VCaP (cell line): Measurements from ENCODE around the gene CRIP1.

ENCODE experiments used
- H3K27ac ChIP-seq: fragments of 450-650 bp; 2 replicates; pipeline ENCODE4 v1.5.1; 2017
- TF ChIP-seq, protein P1 (sequence below): fragments of 450-650 bp; conservative IDR thresholded peaks from 2 replicates; pipeline ENCODE4 v1.5.1; 2017; ENCODE audit warnings: mild to moderate bottlenecking, moderate library complexity

The CRIP1 gene

GRCh38 chr14:105482486-105483110, 4.1 kb upstream of the CRIP1 start:
- TF ChIP-seq, protein P1, sequence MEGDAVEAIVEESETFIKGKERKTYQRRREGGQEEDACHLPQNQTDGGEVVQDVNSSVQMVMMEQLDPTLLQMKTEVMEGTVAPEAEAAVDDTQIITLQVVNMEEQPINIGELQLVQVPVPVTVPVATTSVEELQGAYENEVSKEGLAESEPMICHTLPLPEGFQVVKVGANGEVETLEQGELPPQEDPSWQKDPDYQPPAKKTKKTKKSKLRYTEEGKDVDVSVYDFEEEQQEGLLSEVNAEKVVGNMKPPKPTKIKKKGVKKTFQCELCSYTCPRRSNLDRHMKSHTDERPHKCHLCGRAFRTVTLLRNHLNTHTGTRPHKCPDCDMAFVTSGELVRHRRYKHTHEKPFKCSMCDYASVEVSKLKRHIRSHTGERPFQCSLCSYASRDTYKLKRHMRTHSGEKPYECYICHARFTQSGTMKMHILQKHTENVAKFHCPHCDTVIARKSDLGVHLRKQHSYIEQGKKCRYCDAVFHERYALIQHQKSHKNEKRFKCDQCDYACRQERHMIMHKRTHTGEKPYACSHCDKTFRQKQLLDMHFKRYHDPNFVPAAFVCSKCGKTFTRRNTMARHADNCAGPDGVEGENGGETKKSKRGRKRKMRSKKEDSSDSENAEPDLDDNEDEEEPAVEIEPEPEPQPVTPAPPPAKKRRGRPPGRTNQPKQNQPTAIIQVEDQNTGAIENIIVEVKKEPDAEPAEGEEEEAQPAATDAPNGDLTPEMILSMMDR, result no peak
- peak overlapping the region; percentile 99 for H3K27ac ChIP-seq

DNA sequence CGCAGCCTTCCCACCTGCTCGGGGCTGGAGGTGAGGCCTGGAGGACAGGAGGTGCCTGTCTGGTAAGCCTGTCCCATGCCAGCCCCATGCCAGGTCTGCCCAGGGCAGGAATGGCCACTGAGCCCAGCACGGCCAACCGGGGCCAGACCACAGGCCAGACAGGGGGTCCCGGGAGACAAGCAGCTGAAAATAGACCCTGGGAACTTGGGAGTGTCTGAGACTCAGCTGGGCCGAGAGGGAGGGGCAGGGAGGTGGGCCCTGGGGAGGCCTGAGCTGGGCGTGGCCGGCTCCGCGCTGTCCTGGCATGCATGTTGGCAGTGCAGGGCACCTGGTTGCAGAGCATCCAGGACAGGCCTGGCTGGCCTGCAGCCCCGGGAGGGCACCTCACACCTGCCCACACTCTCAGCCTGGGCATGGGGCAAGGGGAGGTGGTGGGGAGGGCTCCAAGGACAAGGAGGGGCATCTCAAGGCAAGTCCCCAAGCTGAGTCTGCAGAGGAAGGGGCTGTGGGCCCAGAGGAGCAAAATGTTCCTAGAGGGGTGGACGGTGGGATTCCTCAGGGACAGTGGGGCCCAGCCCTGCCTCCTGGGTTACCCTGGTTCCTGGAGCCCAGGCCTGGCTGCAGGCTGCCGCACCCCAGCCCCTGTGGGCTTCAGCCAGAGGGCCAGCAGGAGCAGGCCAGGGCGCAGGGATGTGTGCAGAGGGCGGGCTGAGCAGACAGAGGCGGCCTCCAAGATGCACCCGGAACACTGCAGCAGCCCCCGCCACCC, 3.2 kb upstream of the CRIP1 start:
- peak overlapping the region; percentile 99 for H3K27ac ChIP-seq
- TF ChIP-seq, protein P1, result no peak

GRCh38 chr14:105484069-105484996, 2.4 kb upstream of the CRIP1 start:
- peak overlapping the region; percentile 99 for H3K27ac ChIP-seq
- TF ChIP-seq, protein P1, result no peak

DNA sequence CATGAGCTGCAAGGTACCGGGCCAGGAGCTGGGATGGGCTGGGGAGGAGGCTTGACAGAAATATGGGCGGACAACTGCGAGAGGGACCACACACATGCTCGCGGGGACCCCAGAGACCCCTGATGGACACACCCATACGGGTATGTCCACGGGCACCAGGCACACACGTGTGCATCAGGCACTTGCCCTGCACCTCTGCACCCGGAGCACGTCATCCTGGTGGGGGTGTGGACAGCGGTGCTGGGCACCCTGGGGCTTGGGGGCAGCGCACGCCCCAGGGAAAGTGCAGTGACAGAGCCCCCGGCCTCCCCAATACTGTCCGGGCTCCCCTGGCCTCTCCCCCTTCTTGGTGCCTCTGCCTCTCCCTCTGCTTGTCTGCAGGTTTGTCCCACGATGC, 1.7 kb upstream of the CRIP1 start:
- TF ChIP-seq, protein P1, result no peak
- no peak overlapping the region for H3K27ac ChIP-seq

DNA sequence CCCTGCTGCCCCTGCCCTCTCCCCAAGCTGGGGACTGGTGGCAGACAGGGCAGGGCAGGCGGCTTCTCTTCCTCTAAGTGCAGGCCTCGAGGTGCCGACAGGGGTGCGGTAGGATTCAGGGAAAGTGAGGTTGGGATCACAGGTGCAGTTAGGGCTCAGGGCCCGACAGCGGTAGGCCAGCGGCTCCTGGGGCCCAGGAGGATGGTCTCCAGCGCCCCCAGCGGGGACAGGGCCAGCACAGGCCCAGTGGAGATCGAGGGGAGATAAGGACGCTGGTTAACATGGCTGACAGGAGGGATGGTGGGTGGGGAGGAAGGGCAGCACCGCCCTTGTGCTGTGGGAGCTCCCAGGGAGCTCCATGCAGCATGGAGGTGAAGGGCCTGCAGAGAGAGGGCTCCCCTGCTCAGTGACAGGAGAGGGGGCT, 935 bp upstream of the CRIP1 start:
- no peak overlapping the region for H3K27ac ChIP-seq
- TF ChIP-seq, protein P1, result no peak

- H3K27ac ChIP-seq, result no peak overlapping the region
- TF ChIP-seq, protein P1, result no peak
Observed at GRCh38 chr14:105486974-105487448, 325 bp downstream of the CRIP1 start.

GRCh38 chr14:105487449-105487985, 831 bp downstream of the CRIP1 start:
- no peak overlapping the region for H3K27ac ChIP-seq
- TF ChIP-seq, protein P1, result no peak
